ENCODE measurements around the gene HOXA10. TPM values are rescaled to one million over a fixed set of nuclear protein-coding genes. Genes with fewer than 3 reads are reported as not detected.

HOXA10 gene
- 36.7 and 51.7 TPM in 2 replicates for total RNA-seq

- peak within 1 kb of the TSS; percentile 74 for H3K4me3 ChIP-seq (ENCODE audit: low read depth, low read length)
- TF ChIP-seq CTCF (conservative IDR thresholded peaks at IDR 0.05; ENCODE audit: low read depth, low read length), result no peak
- DNase-seq (ENCODE audit: low read depth), result no peak
Measured at GRCh38 chr7:27173956-27174873, at the start of gene HOXA10. Gene HOXA10 (minus strand): TSS chr7:27174320. CDS start chr7:27174306, 14 bp downstream.

- no peak for DNase-seq (ENCODE audit: low read depth)
- TF ChIP-seq CTCF (conservative IDR thresholded peaks at IDR 0.05; ENCODE audit: low read depth, low read length), result no peak
Measured at GRCh38 chr7:27221201-27221797, 47.2 kb upstream of the HOXA10 start.

GRCh38 chr7:27220440-27220955 is 46.4 kb upstream of the HOXA10 start:
- no peak overlapping the region for H3K4me3 ChIP-seq (ENCODE audit: low read depth, low read length)
- no peak for TF ChIP-seq CTCF (conservative IDR thresholded peaks at IDR 0.05; ENCODE audit: low read depth, low read length)
- no peak for DNase-seq (ENCODE audit: low read depth)

More at GRCh38 chr7:27221201-27221797, 47.2 kb upstream of the HOXA10 start:
- no peak overlapping the region for H3K4me3 ChIP-seq (ENCODE audit: low read depth, low read length)

GRCh38 chr7:27219821-27220220 is 45.7 kb upstream of the HOXA10 start:
- no peak for TF ChIP-seq CTCF (conservative IDR thresholded peaks at IDR 0.05; ENCODE audit: low read depth, low read length)
- H3K4me3 ChIP-seq (ENCODE audit: low read depth, low read length), result no peak overlapping the region
- DNase-seq (ENCODE audit: low read depth), result no peak

- H3K4me3 ChIP-seq (ENCODE audit: low read depth, low read length), result no peak overlapping the region
- no peak for DNase-seq (ENCODE audit: low read depth)
- no peak for TF ChIP-seq CTCF (conservative IDR thresholded peaks at IDR 0.05; ENCODE audit: low read depth, low read length)
Measured at GRCh38 chr7:27217951-27218350, 43.8 kb upstream of the HOXA10 start.

- H3K4me3 ChIP-seq (ENCODE audit: low read depth, low read length), result no peak overlapping the region
- no peak for DNase-seq (ENCODE audit: low read depth)
- TF ChIP-seq CTCF (conservative IDR thresholded peaks at IDR 0.05; ENCODE audit: low read depth, low read length), result no peak
Measured at GRCh38 chr7:27215356-27215755, 41.2 kb upstream of the HOXA10 start.
